Ovary (tissue), 9 donors: ENCODE measurements around the gene ATRN. TPM values are rescaled to one million over a fixed set of nuclear protein-coding genes. Genes with fewer than 3 reads are reported as not detected.

Experiments used
- DNase-seq, 5 donors: peaks; one replicate each; pipeline ENCODE4 v3.0.0-alpha.2; 2019 to 2020
- H3K27ac ChIP-seq, 2 donors: fragments of 200-600 bp; one replicate each; pipeline versions ENCODE4 v1.5.1 to v1.8.0; 2019 to 2022
- H3K27me3 ChIP-seq: fragments of 200-600 bp; one replicate; pipeline ENCODE4 v1.8.0; 2022
- H3K36me3 ChIP-seq: fragments of 200-600 bp; sonication (generic); one replicate; pipeline ENCODE4 v1.5.1; 2019
- H3K4me1 ChIP-seq: one replicate; pipeline ENCODE4 v1.8.1; 2013; ENCODE audit warnings: mild to moderate bottlenecking, moderate library complexity; ENCODE audit not compliant: insufficient read depth
- H3K4me3 ChIP-seq: fragments of 200-600 bp; sonication (generic); one replicate; pipeline ENCODE4 v1.5.1; 2017
- H3K9me3 ChIP-seq, 2 donors: fragments of 200-600 bp in 1 of 2; sonication (generic) in 1 of 2; one replicate each; pipeline versions ENCODE4 v1.5.1 to v1.8.1; 2013 to 2019; ENCODE audit warnings: mild to moderate bottlenecking in 1 of 2, moderate library complexity in 1 of 2
- CTCF ChIP-seq, 3 donors: fragments of 450-650 bp in 2 of 3; fragments of 200-600 bp in 1 of 3; IDR thresholded peaks; one replicate each; pipeline versions ENCODE4 v1.5.1 to v1.8.0; 2016 to 2022; ENCODE audit warnings: antibody characterized with exemption in 3 of 3, mild to moderate bottlenecking in 1 of 3
- EP300 ChIP-seq: sonication (generic); formaldehyde crosslinking; IDR thresholded peaks from one replicate; pipeline ENCODE4 v1.6.1; 2017; ENCODE audit warnings: antibody characterized with exemption
- POLR2A ChIP-seq: fragments of 450-650 bp; IDR thresholded peaks from one replicate; pipeline ENCODE4 v1.6.1; 2017; ENCODE audit warnings: antibody characterized with exemption, mild to moderate bottlenecking, moderate library complexity
- whole genome bisulfite sequencing, 3 donors: extraction: QIAGEN DNeasy Blood & Tissue Kit in 1 of 3; methylation state at CpG; one replicate each; pipeline versions ENCODE4 v1.1.5 to v1.1.7; 2013 to 2017; 5-methylcytosine and 5-hydroxymethylcytosine counted together
- intact Hi-C, 4 donors: fragments of 100-400 bp; cut with DNase I; formaldehyde crosslinking; loops; one replicate each; pipeline versions ENCODE4 v1.11.0 to v1.15.1; 2022 to 2023
- polyA plus RNA-seq, 2 donors: library from polyadenylated mRNA; stranded (reverse); fragments of 200-250 nt in 1 of 2; fragments of 350-450 nt in 1 of 2; fragmentation: Illumina TruSeq in 1 of 2; extraction: RNeasy Lipid Tissue Mini Kit (QIAGEN cat#74804) in 1 of 2; gene quantifications; one replicate each; pipeline ENCODE4 v1.2.3, GENCODE V29; 2013 to 2014
- total RNA-seq, 7 donors: library from RNA; depleted of rRNA in 2 of 7; stranded (reverse); fragments of >200 nt in 2 of 7; fragmentation: NEBNext Ultra II Directional in 3 of 7; extraction: Animal tissue kit (Norgen Biotek cat#: 25700) in 3 of 7; gene quantifications; one replicate each; pipeline versions ENCODE4 v1.1.0 to v1.2.4, GENCODE V29; 2016 to 2023
- donor health status: DM: no; HTN: no; CAD: no; lungs with moderate emphysema.
- donor health status: DM: no; HTN: no; CAD: no.
- donor health status: Bipolar disorder and iron deficiency.
- donor health status: DM: yes; HTN: yes; CAD: no.
- donor health status: DM: no; HTN: no; CAD: no.
- donor health status: DM: yes; HTN: yes; CAD: no.

The ATRN gene
- total and polyA plus RNA-seq, 9 donors, result 10.3 to 46.2 (median 23.6) TPM

- 89 to 92% (median 91%) methylated on average over 6 of the region's 6 CpGs for WGBS, 3 donors
Measured at GRCh38 chr20:3434232-3434631, 36.6 kb upstream of the ATRN start.

DNA sequence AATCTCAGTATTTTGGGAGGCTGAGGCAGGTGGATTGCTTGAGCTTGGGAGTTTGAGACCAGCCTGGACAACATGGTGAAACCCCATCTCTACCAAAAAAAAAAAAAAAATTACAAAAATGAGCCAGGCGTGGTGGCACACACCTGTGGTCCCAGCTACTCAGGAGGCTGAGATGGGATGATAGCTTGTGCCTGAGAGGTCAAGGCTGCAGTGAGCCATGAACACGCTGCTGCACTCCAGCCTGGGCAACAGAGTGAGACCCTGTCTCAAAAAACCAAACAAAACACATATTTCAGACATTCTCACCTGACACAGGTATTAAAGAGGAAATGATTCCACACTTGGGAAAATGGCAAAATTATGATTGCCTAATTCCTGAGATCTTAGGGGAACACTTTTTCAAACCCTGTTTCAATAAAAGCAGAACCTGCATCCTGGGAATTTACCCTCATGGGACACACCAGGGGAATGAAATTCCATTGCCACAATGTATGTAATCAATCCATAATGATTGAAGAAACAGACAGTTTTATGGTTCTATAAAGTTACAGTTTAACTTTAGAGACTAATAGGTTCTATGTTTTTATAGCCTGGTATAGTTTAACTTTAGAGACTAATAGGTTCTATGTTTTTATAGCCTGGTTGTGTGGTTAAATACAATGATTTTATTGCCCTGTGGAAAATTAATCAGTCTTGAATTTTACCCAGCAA lies 33.8 kb upstream of the ATRN start:
- intact Hi-C loops, result no loop called here

More at GRCh38 chr20:3434232-3434631, 36.6 kb upstream of the ATRN start:
- no peaks in the 10 kb centered on the region for H3K9me3 ChIP-seq
- no peaks in the 10 kb centered on the region for H3K36me3 ChIP-seq
- H3K27ac ChIP-seq, result no peak overlapping the region
- H3K4me1 ChIP-seq, result no peaks in the 10 kb centered on the region
- intact Hi-C loops, result no loop called here
- TF ChIP-seq POLR2A (no peak), CTCF (IDR thresholded peaks at IDR 0.05) (no peak), EP300 (no peak)
- no peak for DNase-seq
- H3K4me3 ChIP-seq, result no peak overlapping the region
- H3K27me3 ChIP-seq, result no peaks in the 10 kb centered on the region

GRCh38 chr20:3446779-3447178 lies 24.0 kb upstream of the ATRN start:
- H3K4me1 ChIP-seq, result no peaks in the 10 kb centered on the region
- no peaks in the 10 kb centered on the region for H3K9me3 ChIP-seq
- no peaks in the 10 kb centered on the region for H3K36me3 ChIP-seq
- intact Hi-C loops, result no loop called here
- DNase-seq, result no peak
- TF ChIP-seq CTCF (IDR thresholded peaks at IDR 0.05), result no peak
- TF ChIP-seq EP300, result no peak
- TF ChIP-seq POLR2A, result no peak
- 83 to 86% (median 86%) methylated on average over 8 of the region's 8 CpGs for WGBS, 3 donors
- no peaks in the 10 kb centered on the region for H3K27me3 ChIP-seq
- H3K27ac ChIP-seq, result no peak overlapping the region
- no peak overlapping the region for H3K4me3 ChIP-seq

More for the DNA sequence above, 33.8 kb upstream of the ATRN start:
- Histone ChIP-seq H3K36me3 (no peaks in the 10 kb centered on the region), H3K27me3 (no peaks in the 10 kb centered on the region), H3K4me3 (no peak overlapping the region), H3K9me3 (no peaks in the 10 kb centered on the region), H3K27ac (no peak overlapping the region), H3K4me1 (no peaks in the 10 kb centered on the region)
- DNase-seq, result no peak
- WGBS, 3 donors, result 66 to 86% (median 83%) methylated on average over 2 of the region's 2 CpGs
- TF ChIP-seq EP300 (no peak), CTCF (IDR thresholded peaks at IDR 0.05) (no peak), POLR2A (no peak)

GRCh38 chr20:3447321-3447720 lies 23.5 kb upstream of the ATRN start:
- TF ChIP-seq EP300 (no peak), POLR2A (no peak)
- WGBS, 3 donors, result 79 to 80% (median 79%) methylated on average over 2 of the region's 2 CpGs
- no peak overlapping the region for H3K27ac ChIP-seq
- H3K9me3 ChIP-seq, result no peaks in the 10 kb centered on the region
- H3K27me3 ChIP-seq, result no peaks in the 10 kb centered on the region
- intact Hi-C loops, result no loop called here
- no peaks in the 10 kb centered on the region for H3K36me3 ChIP-seq
- no peaks in the 10 kb centered on the region for H3K4me1 ChIP-seq
- no peak overlapping the region for H3K4me3 ChIP-seq
- DNase-seq, result no peak

DNA sequence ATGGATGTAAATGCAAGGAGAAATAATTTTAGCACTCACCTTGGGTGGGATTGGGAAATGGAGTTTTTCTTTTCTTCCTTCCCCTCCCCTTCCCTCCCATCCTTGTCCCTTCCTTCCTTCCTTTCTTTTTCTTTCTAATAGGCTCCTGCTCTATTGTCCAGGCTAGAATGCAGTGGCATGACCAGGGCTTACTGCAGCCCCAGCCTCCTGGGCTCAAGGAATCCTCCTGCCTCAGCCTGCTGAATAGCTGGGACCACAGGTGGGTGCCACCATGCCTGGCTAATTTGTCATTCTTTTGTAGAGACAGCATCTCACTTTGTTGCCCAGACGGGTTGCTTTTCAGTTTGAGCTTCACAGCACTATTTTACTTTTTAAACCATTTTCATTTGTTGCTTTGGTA lies 21.5 kb upstream of the ATRN start:
- Histone ChIP-seq H3K27me3 (no peaks in the 10 kb centered on the region), H3K36me3 (no peaks in the 10 kb centered on the region), H3K9me3 (no peaks in the 10 kb centered on the region), H3K27ac (no peak overlapping the region), H3K4me3 (no peak overlapping the region), H3K4me1 (no peaks in the 10 kb centered on the region)
- no peak for TF ChIP-seq POLR2A
- TF ChIP-seq EP300, result no peak
- no peak for TF ChIP-seq CTCF (IDR thresholded peaks at IDR 0.05)
- 69 to 74% (median 72%) methylated on average over 1 of the region's 1 CpG for WGBS, 3 donors
- no peak for DNase-seq
- intact Hi-C loops, result no loop called here
